Transverse colon (tissue), 3 donors: ENCODE measurements around the gene HERC4.

Experiments
- CTCF ChIP-seq, 5 experiments: fragments of 200-600 bp in 3 of 5; fragments of 450-650 bp in 2 of 5; sonication (generic) in 3 of 5; IDR thresholded peaks; 1 replicate in 2 of 5; 2 replicates in 3 of 5; pipeline ENCODE4 v1.5.1; 2016 to 2017; ENCODE audit warnings: antibody characterized with exemption in 5 of 5, inconsistent platforms in 3 of 5, mild to moderate bottlenecking in 2 of 5, moderate library complexity in 1 of 5
- EP300 ChIP-seq: sonication (generic); formaldehyde crosslinking; IDR thresholded peaks from one replicate; pipeline ENCODE4 v1.6.1; 2017; ENCODE audit warnings: antibody characterized with exemption, low read depth
- POLR2A ChIP-seq: fragments of 450-650 bp; IDR thresholded peaks from one replicate; pipeline ENCODE4 v1.6.1; 2016; ENCODE audit warnings: antibody characterized with exemption, mild to moderate bottlenecking, moderate library complexity

GRCh38 chr10:68109331-68109730 is 34.2 kb upstream of the HERC4 start, which contains the start of gene MYPN:
- TF ChIP-seq POLR2A, result no peak
- TF ChIP-seq CTCF (IDR thresholded peaks at IDR 0.05), result no peak
- TF ChIP-seq EP300, result no peak
